ENCODE data around the gene TBC1D1. TPM values are rescaled to one million over a fixed set of nuclear protein-coding genes. Genes with fewer than 3 reads are reported as not detected.

The TBC1D1 gene
- total RNA-seq, 3 donors from 2014 or later (not counting 1 experiment from before 2014, with no cell fraction given): 59.2 to 78.6 (median 68.5) TPM

DNA sequence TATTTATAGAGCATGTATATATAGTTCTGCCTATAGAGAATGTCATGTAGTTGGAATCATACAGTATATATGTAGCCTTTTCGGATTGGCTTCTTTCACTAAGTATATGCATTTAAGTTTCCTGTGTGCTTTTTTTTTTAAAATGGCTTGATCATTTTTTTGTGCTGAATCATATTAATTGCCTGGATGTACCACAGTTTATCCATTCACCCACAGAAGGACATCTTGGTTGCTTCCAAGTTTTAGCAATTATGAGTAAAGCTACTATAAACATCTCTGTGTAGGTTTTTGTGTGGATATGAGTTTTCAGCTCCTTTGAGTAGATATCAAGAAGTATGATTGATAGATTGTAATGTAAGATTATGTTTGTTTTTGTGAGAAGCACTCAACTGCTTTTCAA lies 93.1 kb downstream of the TBC1D1 start:
- Histone ChIP-seq H3K4me1 (ENCODE audit: control insufficient read depth, insufficient read depth, low read length) (peaks cover 9% of the 10 kb centered on the region), H3K27me3 (ENCODE audit: control insufficient read depth, insufficient read depth, low read length) (no peaks in the 10 kb centered on the region), H3K27ac (ENCODE audit: low read length) (no peak overlapping the region), H3K4me3 (ENCODE audit: low read length) (no peak overlapping the region), H3K36me3 (ENCODE audit: control insufficient read depth, insufficient read depth, low read length) (peaks cover 2% of the 10 kb centered on the region), H3K9me3 (ENCODE audit: control insufficient read depth, insufficient read depth, low read length) (no peaks in the 10 kb centered on the region)
- H3K36me3 Mint-ChIP-seq: no peaks in the 10 kb centered on the region
- intact Hi-C loops (cut with micrococcal nuclease): no loop called here
- DNase-seq: no peak
- TF ChIP-seq, protein P1, sequence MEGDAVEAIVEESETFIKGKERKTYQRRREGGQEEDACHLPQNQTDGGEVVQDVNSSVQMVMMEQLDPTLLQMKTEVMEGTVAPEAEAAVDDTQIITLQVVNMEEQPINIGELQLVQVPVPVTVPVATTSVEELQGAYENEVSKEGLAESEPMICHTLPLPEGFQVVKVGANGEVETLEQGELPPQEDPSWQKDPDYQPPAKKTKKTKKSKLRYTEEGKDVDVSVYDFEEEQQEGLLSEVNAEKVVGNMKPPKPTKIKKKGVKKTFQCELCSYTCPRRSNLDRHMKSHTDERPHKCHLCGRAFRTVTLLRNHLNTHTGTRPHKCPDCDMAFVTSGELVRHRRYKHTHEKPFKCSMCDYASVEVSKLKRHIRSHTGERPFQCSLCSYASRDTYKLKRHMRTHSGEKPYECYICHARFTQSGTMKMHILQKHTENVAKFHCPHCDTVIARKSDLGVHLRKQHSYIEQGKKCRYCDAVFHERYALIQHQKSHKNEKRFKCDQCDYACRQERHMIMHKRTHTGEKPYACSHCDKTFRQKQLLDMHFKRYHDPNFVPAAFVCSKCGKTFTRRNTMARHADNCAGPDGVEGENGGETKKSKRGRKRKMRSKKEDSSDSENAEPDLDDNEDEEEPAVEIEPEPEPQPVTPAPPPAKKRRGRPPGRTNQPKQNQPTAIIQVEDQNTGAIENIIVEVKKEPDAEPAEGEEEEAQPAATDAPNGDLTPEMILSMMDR (IDR thresholded peaks at IDR 0.05): no peak
- 100% methylated on average over 1 of the region's 1 CpG for WGBS (ENCODE audit: insufficient coverage)
- no peaks in the 10 kb centered on the region for H3K9me3 Mint-ChIP-seq
- H3K27me3 Mint-ChIP-seq (ENCODE audit: low read depth in 2 of 2): no peaks in the 10 kb centered on the region
- H3K4me1 Mint-ChIP-seq: peaks cover 15 to 26% of the 10 kb centered on the region in 2 donors
- no peak for ATAC-seq
- H3K27ac Mint-ChIP-seq: no peak overlapping the region
- no peak overlapping the region for H3K4me3 Mint-ChIP-seq

DNA sequence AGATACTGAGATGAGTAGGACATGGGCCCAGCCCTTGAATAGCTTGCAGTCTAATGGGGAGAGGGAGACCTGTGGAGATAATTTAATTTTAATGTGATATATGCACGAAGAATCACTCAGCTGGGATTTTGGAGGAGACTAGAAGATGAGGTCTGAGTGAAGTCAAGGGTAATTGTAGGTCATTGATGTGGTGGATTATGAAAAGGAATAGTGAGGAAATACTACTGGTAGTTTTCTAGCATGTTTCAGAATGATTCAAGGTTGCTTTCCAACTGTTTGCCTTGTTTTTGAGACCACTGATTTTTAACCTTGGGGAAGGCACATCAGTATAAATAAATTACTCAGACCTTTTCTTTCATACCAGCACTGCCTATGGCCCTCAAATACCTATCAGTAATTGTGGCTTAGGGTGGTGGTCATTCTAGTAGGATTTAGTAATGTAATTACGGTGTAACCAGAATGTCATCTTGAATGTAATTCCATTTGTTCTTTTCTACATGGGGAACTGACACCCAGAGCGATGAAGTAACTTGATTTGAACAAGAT lies 94.9 kb downstream of the TBC1D1 start:
- Mint-ChIP-seq H3K9me3 (no peaks in the 10 kb centered on the region), H3K4me3 (no peak overlapping the region), H3K4me1 (peaks cover 15 to 27% of the 10 kb centered on the region in 2 donors), H3K27ac (no peak overlapping the region), H3K27me3 (ENCODE audit: low read depth in 2 of 2) (no peaks in the 10 kb centered on the region), H3K36me3 (no peaks in the 10 kb centered on the region)
- no peaks in the 10 kb centered on the region for H3K27me3 ChIP-seq (ENCODE audit: control insufficient read depth, insufficient read depth, low read length)
- no peak overlapping the region for H3K4me3 ChIP-seq (ENCODE audit: low read length)
- no peaks in the 10 kb centered on the region for H3K9me3 ChIP-seq (ENCODE audit: control insufficient read depth, insufficient read depth, low read length)
- intact Hi-C loops (cut with micrococcal nuclease): no loop called here
- H3K27ac ChIP-seq (ENCODE audit: low read length): no peak overlapping the region
- TF ChIP-seq, protein P1 (IDR thresholded peaks at IDR 0.05): no peak
- no peak for DNase-seq
- peaks cover 9% of the 10 kb centered on the region for H3K4me1 ChIP-seq (ENCODE audit: control insufficient read depth, insufficient read depth, low read length)
- H3K36me3 ChIP-seq (ENCODE audit: control insufficient read depth, insufficient read depth, low read length): peaks cover 4% of the 10 kb centered on the region
- no peak for ATAC-seq
- WGBS (ENCODE audit: insufficient coverage): 91% methylated on average over 3 of the region's 3 CpGs

DNA sequence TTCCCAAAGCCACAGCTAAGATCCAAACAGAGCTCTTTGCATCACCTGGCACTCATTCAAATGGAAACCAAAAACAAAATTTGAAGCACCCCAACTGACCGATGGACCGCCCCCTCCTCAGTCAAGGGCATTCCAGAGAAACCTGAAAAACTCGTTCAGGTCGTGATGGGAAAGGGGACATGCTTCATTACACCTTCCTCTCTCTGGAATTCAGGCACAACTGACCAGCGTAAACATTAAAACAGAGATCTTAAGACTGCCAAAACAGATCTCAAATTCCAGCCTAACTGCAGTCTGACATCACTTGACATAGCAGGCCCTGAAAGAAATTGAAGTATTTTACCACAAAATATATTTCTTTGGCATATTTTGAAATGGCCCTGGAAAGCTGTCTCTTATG lies 97.8 kb downstream of the TBC1D1 start:
- TF ChIP-seq, protein P1 (IDR thresholded peaks at IDR 0.05): no peak
- intact Hi-C loops (cut with micrococcal nuclease): no loop called here
- no peak overlapping the region for H3K27ac ChIP-seq (ENCODE audit: low read length)
- Mint-ChIP-seq H3K4me1 (peaks cover 8 to 16% of the 10 kb centered on the region in 2 donors), H3K9me3 (no peaks in the 10 kb centered on the region), H3K27ac (no peak overlapping the region), H3K4me3 (no peak overlapping the region), H3K36me3 (no peaks in the 10 kb centered on the region), H3K27me3 (ENCODE audit: low read depth in 2 of 2) (no peaks in the 10 kb centered on the region)
- H3K36me3 ChIP-seq (ENCODE audit: control insufficient read depth, insufficient read depth, low read length): peaks cover 4% of the 10 kb centered on the region
- H3K4me1 ChIP-seq (ENCODE audit: control insufficient read depth, insufficient read depth, low read length): no peaks in the 10 kb centered on the region
- H3K4me3 ChIP-seq (ENCODE audit: low read length): no peak overlapping the region
- DNase-seq (no peak), ATAC-seq (no peak)
- 95% methylated on average over 5 of the region's 5 CpGs for WGBS (ENCODE audit: insufficient coverage)
- H3K9me3 ChIP-seq (ENCODE audit: control insufficient read depth, insufficient read depth, low read length): no peaks in the 10 kb centered on the region
- no peaks in the 10 kb centered on the region for H3K27me3 ChIP-seq (ENCODE audit: control insufficient read depth, insufficient read depth, low read length)
